ENCODE data around the gene KCTD2. TPM values are rescaled to one million over a fixed set of nuclear protein-coding genes. Genes with fewer than 3 reads are reported as not detected.
A peak's percentile ranks its signal among the peaks of the same experiment; 100 is the strongest.

KCTD2 gene
- total RNA-seq, 4 donors from 2014 or later = 22.5 to 38.3 (median 28.6) TPM

GRCh38 chr17:75009139-75009724 lies 37.8 kb upstream of the KCTD2 start:
- no peak for TF ChIP-seq CTCF (IDR thresholded peaks at IDR 0.05)
- no peak for TF ChIP-seq POLR2A (IDR thresholded peaks at IDR 0.05)
- WGBS, 2 donors = 63 to 70% methylated on average over 2 of the region's 2 CpGs
- no peak overlapping the region for H3K4me3 ChIP-seq (ENCODE audit: low read depth, poor library complexity, severe bottlenecking)
- intact Hi-C loops (cut with DNase I; ENCODE audit: low total_unique reads) = no loop called here
- DNase-seq (ENCODE audit: low spot score in 2 of 2) = peak in 1 of 2 donors; percentile 26

DNA sequence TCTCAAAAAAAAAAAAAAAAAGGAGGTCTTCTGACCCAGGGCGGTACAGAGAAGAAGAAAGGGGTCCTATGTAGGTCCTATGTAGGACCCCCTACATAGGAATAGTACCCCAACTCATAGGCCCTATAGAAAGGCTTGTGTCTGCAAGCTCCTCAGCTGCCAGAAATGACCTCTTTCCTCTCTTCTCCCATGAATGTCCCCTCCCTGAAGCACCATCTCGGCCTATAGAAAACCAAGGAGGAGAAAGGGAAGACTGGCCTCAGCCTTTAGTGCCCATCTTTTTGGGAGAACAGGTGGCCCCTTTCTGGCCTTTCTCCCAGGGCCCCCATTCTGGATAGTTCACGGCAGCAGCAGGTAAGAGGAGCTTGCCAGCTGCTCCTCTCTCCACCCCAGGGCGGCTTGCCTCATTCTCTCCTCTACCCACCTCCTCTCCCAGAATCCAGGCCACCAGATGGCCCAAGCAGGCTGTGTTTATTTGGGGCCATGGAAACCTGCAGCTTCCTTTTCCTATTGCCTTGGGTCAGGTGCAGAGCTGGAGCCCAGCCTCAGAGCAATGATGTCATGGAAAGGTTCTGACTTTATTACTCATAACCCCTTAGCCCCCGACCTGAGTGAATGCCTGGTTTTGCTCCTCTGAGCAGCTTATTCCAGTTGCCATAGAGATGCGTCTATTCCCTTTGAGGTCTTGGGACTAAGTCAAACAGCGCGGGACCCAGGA lies 36.2 kb upstream of the KCTD2 start:
- 34 to 39% methylated on average over 8 of the region's 8 CpGs for WGBS, 2 donors
- DNase-seq (ENCODE audit: low spot score in 2 of 2) = peak in 1 of 2 donors; percentile 44
- intact Hi-C loops (cut with DNase I; ENCODE audit: low total_unique reads) = no loop called here
- H3K4me3 ChIP-seq (ENCODE audit: low read depth, poor library complexity, severe bottlenecking) = no peak overlapping the region
- TF ChIP-seq CTCF (IDR thresholded peaks at IDR 0.05) (no peak), POLR2A (IDR thresholded peaks at IDR 0.05) (no peak)

DNA sequence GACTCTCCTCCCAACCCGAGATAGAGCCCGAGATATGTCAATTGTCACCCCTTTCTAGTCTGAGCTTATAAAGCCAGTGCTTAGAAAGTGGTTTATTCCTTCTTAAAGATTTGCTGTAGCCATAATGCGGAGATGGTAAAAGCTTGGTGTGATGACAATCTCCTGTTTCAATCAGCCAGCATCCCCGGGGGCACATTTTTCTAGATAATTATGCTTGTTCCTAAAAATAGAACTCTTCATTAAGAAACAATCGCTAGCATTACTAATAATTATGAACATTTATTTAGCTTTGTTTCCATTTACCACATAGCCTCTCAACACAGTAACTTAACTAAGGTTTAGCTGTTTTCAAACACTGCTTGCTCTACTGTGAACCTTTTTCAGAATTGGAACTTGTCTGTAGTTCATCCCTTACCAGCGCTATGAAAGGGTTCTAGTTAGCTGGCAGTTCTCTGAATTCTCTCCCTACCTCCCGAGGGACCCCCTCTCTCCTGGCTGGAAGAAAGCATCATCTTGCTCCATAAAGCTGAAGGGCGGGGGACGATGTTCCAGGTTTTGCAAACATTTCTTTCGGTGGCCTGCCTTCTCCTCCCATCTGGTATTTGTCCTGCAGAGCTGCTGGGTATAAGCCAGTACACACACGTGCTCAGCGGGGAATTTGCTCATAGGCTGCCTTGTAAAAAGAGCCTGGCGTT lies 35.5 kb upstream of the KCTD2 start:
- DNase-seq (ENCODE audit: low spot score in 2 of 2) = peak; percentile 77 to 92
- intact Hi-C loops (cut with DNase I; ENCODE audit: low total_unique reads) = no loop called here
- 17 to 20% methylated on average over 13 of the region's 13 CpGs for WGBS, 2 donors
- no peak for TF ChIP-seq CTCF (IDR thresholded peaks at IDR 0.05)
- TF ChIP-seq POLR2A (IDR thresholded peaks at IDR 0.05) = no peak
- H3K4me3 ChIP-seq (ENCODE audit: low read depth, poor library complexity, severe bottlenecking) = no peak overlapping the region

- TF ChIP-seq CTCF (IDR thresholded peaks at IDR 0.05) (no peak), POLR2A (IDR thresholded peaks at IDR 0.05) (no peak)
- intact Hi-C loops (cut with DNase I; ENCODE audit: low total_unique reads) = no loop called here
- WGBS, 2 donors = 11 to 15% methylated on average over 5 of the region's 5 CpGs
- H3K4me3 ChIP-seq (ENCODE audit: low read depth, poor library complexity, severe bottlenecking) = peak overlapping the region; percentile 78
- no peak for DNase-seq (ENCODE audit: low spot score in 2 of 2)
These were observed 35.0 kb upstream of the KCTD2 start for GRCh38 chr17:75012096-75012345.

DNA sequence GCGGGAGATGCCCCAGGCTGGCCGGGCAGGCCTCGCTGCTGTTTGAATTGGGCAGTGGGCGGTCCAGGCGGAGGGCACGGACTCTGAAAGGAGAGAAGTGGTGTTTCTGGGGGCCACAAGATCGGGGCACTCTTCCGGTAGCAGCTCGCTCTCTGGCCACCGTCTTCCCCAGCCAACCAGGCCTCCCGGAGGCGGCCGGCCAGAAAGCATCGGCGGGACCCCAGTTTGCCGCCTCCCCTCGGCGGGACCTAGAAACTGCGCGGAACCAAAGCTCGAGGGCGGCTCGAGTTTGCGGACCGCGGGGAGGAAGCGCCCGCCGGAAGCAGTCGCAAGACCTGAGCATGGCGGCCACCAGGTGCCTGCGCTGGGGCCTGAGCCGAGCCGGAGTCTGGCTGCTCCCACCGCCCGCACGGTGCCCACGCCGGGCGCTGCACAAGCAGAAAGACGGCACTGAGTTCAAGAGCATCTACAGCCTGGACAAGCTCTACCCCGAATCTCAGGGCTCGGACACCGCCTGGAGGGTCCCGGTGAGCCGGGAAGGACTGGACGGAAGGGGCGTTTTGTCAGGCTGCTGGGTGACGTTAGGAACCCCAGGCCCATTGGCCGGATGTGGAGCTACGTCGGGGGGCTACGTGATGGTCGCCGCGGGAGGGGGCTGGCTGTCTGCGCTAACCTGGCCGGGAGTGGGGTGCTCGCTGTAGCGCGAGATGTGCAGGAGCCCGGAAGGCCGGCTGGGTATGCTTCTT lies 34.5 kb upstream of the KCTD2 start, which contains the start of gene MRPL58:
TSS of gene MRPL58 (plus strand) at position 325 of the 746 bp plus-strand sequence. CDS start at position 342, 17 bp downstream.
- DNase-seq (ENCODE audit: low spot score in 2 of 2) = peak; percentile 49 to 96
- WGBS, 2 donors = 1 to 3% methylated on average over 36 to 38 of the region's 63 CpGs
- TF ChIP-seq CTCF (IDR thresholded peaks at IDR 0.05) (peak in 1 of 3 donors; percentile 84), POLR2A (IDR thresholded peaks at IDR 0.05) (no peak)
- H3K4me3 ChIP-seq (ENCODE audit: low read depth, poor library complexity, severe bottlenecking) = peak within 1 kb of the TSS; percentile 78
- intact Hi-C loops (cut with DNase I; ENCODE audit: low total_unique reads) = no loop called here

Measured in lower leg skin (tissue), 4 donors.